Measurements from ENCODE around the gene POLDIP2. TPM values are rescaled to one million over a fixed set of nuclear protein-coding genes. Genes with fewer than 3 reads are reported as not detected.

Gene POLDIP2
- total and polyA plus RNA-seq, 7 donors = 172 to 299 (median 196) TPM

DNA sequence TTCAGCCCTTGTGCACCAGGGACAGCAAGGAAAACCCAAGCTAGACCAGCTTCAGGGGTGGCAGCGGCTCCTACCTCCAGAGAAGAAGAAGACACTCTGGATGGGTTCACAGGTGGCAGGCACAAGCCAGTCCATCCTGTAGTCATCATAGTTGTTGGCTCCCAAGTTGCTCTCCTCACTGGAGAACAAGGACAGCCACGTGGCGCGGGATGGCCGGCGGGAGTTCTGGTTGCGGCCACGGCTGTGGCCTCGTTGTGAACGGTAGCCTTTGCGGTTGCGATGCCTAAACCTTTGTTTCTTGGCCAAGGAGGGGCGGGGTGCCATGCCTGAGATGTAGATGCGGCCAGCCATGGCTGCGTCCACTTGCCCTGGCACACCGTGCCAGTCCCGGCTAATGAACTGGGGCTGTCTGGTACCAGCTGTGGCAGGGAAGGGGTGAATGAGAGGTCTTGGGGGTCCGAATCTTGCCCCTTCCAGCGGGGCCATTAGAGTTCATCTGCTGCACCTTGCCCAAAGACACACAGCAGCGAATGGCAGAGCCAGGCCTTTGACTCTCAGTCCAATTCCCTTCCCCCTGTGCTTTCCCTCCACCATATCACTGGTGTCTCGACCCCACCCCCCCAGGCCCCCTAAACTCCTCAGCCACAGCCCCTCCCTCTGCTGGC lies 10.4 kb upstream of the POLDIP2 start:
- ATAC-seq (no peak), DNase-seq (no peak)
- Histone ChIP-seq H3K4me3 (no peak overlapping the region), H3K27me3 (ENCODE audit: insufficient read depth in 3 of 3, low read length in 2 of 3) (no peaks in the 10 kb centered on the region), H3K9me3 (no peaks in the 10 kb centered on the region), H3K36me3 (ENCODE audit: insufficient read depth in 1 of 2, low read depth in 1 of 2) (peaks cover 2 to 31% of the 10 kb centered on the region in 2 donors), H3K27ac (no peak overlapping the region), H3K4me1 (peaks cover 7% of the 10 kb centered on the region)
- intact Hi-C loops (cut with DNase I) = no loop called here
- TF ChIP-seq, protein P1, sequence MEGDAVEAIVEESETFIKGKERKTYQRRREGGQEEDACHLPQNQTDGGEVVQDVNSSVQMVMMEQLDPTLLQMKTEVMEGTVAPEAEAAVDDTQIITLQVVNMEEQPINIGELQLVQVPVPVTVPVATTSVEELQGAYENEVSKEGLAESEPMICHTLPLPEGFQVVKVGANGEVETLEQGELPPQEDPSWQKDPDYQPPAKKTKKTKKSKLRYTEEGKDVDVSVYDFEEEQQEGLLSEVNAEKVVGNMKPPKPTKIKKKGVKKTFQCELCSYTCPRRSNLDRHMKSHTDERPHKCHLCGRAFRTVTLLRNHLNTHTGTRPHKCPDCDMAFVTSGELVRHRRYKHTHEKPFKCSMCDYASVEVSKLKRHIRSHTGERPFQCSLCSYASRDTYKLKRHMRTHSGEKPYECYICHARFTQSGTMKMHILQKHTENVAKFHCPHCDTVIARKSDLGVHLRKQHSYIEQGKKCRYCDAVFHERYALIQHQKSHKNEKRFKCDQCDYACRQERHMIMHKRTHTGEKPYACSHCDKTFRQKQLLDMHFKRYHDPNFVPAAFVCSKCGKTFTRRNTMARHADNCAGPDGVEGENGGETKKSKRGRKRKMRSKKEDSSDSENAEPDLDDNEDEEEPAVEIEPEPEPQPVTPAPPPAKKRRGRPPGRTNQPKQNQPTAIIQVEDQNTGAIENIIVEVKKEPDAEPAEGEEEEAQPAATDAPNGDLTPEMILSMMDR (IDR thresholded peaks at IDR 0.05) = no peak
- 88 to 92% (median 89%) methylated on average over 21 of the region's 21 CpGs for WGBS, 3 donors

GRCh38 chr17:28366605-28367004 lies 9.3 kb upstream of the POLDIP2 start:
- peaks cover under 1% of the 10 kb centered on the region for H3K4me1 ChIP-seq
- DNase-seq = no peak
- no peaks in the 10 kb centered on the region for H3K9me3 ChIP-seq
- TF ChIP-seq, protein P1 (IDR thresholded peaks at IDR 0.05) = no peak
- H3K27me3 ChIP-seq (ENCODE audit: insufficient read depth in 3 of 3, low read length in 2 of 3) = no peaks in the 10 kb centered on the region
- intact Hi-C loops (cut with DNase I) = no loop called here
- no peak overlapping the region for H3K27ac ChIP-seq
- WGBS, 3 donors = 70 to 100% (median 74%) methylated on average over 1 of the region's 1 CpG
- ATAC-seq = no peak
- H3K4me3 ChIP-seq = no peak overlapping the region
- H3K36me3 ChIP-seq (ENCODE audit: insufficient read depth in 1 of 2, low read depth in 1 of 2) = peaks cover 3 to 42% of the 10 kb centered on the region in 2 donors

DNA sequence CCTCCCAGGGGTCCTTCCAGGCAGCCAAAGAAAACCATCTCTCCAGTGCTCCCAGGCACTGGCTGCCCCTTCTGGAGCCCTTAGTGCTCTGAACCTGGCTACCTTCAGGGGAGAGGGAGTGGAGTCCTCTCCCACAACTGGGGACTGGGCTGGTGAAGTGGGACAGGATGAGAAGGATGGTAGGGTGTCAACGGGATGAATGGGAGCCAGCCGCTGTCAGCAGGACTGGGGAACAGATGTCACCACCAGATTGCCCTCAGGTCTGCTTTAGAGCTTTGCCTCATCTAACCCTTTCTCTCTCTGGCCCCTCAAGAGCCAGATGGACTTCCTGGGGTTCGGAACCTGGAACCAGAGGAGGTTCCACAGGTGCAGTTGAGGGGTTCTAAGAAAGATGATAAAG lies 8.2 kb upstream of the POLDIP2 start:
- 84 to 87% (median 86%) methylated on average over 3 of the region's 3 CpGs for WGBS, 3 donors
- H3K36me3 ChIP-seq (ENCODE audit: insufficient read depth in 1 of 2, low read depth in 1 of 2) = peaks cover 11 to 54% of the 10 kb centered on the region in 2 donors
- H3K27ac ChIP-seq = no peak overlapping the region
- H3K4me1 ChIP-seq = no peaks in the 10 kb centered on the region
- H3K27me3 ChIP-seq (ENCODE audit: insufficient read depth in 3 of 3, low read length in 2 of 3) = no peaks in the 10 kb centered on the region
- H3K4me3 ChIP-seq = no peak overlapping the region
- DNase-seq (no peak), ATAC-seq (no peak)
- H3K9me3 ChIP-seq = no peaks in the 10 kb centered on the region
- TF ChIP-seq, protein P1 (IDR thresholded peaks at IDR 0.05) = no peak
- intact Hi-C loops (cut with DNase I) = no loop called here

DNA sequence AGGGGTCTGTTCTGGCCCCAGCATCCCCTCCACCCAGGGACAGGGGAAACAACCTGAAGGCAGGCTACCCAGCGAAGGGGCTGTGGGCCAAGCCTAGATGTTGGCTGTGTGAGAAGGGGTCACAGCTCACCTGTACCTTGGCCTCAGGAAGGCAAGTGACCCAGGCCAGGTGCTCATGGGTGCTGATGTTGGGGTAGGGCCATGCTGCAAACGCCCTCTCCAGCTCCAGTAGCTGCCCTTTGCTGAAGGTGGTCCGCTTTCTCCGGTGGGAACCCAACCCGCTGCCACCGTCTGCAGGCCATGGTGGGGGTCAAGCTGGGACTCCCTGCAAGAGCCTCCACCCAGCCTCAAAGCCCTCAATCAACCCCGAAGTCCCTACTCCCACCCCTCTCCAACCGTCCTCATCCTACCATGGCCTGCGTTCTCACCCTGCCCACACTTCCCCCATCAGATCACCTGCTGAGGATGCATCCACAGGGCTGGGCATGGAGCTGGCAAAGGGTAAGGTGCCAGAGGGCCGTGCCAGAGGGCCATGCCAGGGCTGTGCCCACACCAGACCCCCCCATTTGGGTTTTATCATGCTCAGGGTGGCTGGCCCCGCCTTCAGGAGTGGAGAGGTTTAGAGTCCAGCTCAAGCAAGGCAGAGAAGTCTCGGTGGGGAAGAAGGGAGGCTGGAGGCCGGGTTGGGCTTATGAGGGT lies 7.5 kb upstream of the POLDIP2 start, which contains the start of gene SEBOX:
Gene SEBOX (minus strand): TSS at position 535 of the 699 bp plus-strand sequence. CDS start 48 bp downstream, at position 487.
- Histone ChIP-seq H3K9me3 (no peaks in the 10 kb centered on the region), H3K4me1 (no peaks in the 10 kb centered on the region), H3K27ac (no peak within 1 kb of the TSS), H3K4me3 (no peak within 1 kb of the TSS), H3K36me3 (ENCODE audit: insufficient read depth in 1 of 2, low read depth in 1 of 2) (peaks cover 11 to 60% of the 10 kb centered on the region in 2 donors), H3K27me3 (ENCODE audit: insufficient read depth in 3 of 3, low read length in 2 of 3) (no peaks in the 10 kb centered on the region)
- WGBS, 3 donors = 85 to 86% (median 86%) methylated on average over 12 to 13 of the region's 13 CpGs
- ATAC-seq = no peak
- intact Hi-C loops (cut with DNase I) = no loop called here
- DNase-seq = no peak
- TF ChIP-seq, protein P1 (IDR thresholded peaks at IDR 0.05) = no peak

All from psoas muscle (tissue), 8 donors.